IMR-90 (cell line): ENCODE results near the gene ERGIC1.

Experiments
- BHLHE40 ChIP-seq: fragments of 150-350 bp; IDR thresholded peaks from 2 replicates; pipeline ENCODE4 v1.6.1; 2016; ENCODE audit warnings: mild to moderate bottlenecking, low read depth, low read length
- CEBPB ChIP-seq: IDR thresholded peaks from 2 replicates; pipeline ENCODE4 v1.6.1; 2012; ENCODE audit warnings: low read depth, low read length, improper control_type of control experiment
- FOS ChIP-seq: fragments of 150-350 bp; IDR thresholded peaks from 2 replicates; pipeline ENCODE4 v1.6.1; 2016; ENCODE audit warnings: low read depth, low read length
- MAFK ChIP-seq: IDR thresholded peaks from 2 replicates; pipeline ENCODE4 v1.6.1; 2012; ENCODE audit warnings: low read depth, low read length, improper control_type of control experiment
- MXI1 ChIP-seq: IDR thresholded peaks from 2 replicates; pipeline ENCODE4 v1.6.1; 2012; ENCODE audit warnings: low read depth, mild to moderate bottlenecking, low read length, moderate library complexity, borderline replicate concordance
- POLR2A ChIP-seq: IDR thresholded peaks from 2 replicates; pipeline ENCODE4 v1.6.1; 2012; ENCODE audit warnings: mild to moderate bottlenecking, low read depth, low read length
- RCOR1 ChIP-seq: IDR thresholded peaks from 2 replicates; pipeline ENCODE4 v1.6.1; 2012; ENCODE audit warnings: mild to moderate bottlenecking, low read length, improper control_type of control experiment; ENCODE audit not compliant: insufficient replicate concordance
- SMC3 ChIP-seq: fragments of 150-350 bp; IDR thresholded peaks from 2 replicates; pipeline ENCODE4 v1.6.1; 2016; ENCODE audit warnings: low read depth, mild to moderate bottlenecking, antibody characterized with exemption, low read length, moderate library complexity
- TF ChIP-seq, protein P1 (sequence below): conservative IDR thresholded peaks from 2 replicates; pipeline ENCODE4 v1.5.1; 2012; ENCODE audit warnings: mild to moderate bottlenecking, low read depth, low read length, improper control_type of control experiment
- TF ChIP-seq, protein P2 (sequence below): fragments of 150-350 bp; IDR thresholded peaks from 2 replicates; pipeline ENCODE4 v1.6.1; 2016; ENCODE audit warnings: low read depth, mild to moderate bottlenecking, low read length, moderate library complexity, borderline replicate concordance

DNA sequence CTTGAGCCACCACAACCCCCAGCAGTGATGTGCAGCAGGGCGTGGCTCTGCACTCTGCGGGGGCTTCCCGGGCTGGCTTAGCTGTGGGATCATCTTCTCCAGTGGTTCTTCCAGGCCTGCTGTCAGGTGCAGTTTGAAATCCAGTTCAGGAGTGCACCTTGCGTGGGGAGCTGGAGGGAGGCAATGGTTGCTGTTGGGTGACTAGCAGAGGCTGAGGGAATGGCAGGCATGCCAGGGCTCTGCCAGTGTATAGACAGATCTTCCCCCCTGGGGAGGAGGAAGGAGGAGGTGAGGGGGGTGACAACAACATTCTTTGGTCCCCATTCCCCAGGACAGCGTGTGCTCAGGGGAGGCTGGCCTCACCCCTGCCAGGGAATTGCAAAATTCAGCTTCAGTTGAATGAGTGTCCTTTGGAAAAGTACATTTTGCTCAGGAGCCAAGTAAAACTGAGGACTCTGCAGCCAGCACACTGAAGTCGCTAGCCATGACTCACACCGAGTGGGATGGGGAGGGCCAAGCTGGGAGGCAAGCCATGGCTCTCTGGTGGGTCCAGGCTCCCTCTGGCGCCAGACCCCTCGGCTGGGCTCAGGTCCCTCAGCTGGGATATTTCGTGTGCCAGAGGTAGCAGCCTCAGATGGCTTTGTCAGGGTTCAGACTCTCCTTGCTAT, 35.0 kb downstream of the ERGIC1 start:
- TF ChIP-seq, protein P1, sequence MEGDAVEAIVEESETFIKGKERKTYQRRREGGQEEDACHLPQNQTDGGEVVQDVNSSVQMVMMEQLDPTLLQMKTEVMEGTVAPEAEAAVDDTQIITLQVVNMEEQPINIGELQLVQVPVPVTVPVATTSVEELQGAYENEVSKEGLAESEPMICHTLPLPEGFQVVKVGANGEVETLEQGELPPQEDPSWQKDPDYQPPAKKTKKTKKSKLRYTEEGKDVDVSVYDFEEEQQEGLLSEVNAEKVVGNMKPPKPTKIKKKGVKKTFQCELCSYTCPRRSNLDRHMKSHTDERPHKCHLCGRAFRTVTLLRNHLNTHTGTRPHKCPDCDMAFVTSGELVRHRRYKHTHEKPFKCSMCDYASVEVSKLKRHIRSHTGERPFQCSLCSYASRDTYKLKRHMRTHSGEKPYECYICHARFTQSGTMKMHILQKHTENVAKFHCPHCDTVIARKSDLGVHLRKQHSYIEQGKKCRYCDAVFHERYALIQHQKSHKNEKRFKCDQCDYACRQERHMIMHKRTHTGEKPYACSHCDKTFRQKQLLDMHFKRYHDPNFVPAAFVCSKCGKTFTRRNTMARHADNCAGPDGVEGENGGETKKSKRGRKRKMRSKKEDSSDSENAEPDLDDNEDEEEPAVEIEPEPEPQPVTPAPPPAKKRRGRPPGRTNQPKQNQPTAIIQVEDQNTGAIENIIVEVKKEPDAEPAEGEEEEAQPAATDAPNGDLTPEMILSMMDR: peak; percentile 66
- TF ChIP-seq POLR2A (peak; percentile 76), BHLHE40 (peak; percentile 40), RCOR1 (peak; percentile 24), FOS (peak; percentile 81), MAFK (no peak), CEBPB (peak; percentile 97), SMC3 (peak; percentile 50), MXI1 (no peak)
- TF ChIP-seq, protein P2, sequence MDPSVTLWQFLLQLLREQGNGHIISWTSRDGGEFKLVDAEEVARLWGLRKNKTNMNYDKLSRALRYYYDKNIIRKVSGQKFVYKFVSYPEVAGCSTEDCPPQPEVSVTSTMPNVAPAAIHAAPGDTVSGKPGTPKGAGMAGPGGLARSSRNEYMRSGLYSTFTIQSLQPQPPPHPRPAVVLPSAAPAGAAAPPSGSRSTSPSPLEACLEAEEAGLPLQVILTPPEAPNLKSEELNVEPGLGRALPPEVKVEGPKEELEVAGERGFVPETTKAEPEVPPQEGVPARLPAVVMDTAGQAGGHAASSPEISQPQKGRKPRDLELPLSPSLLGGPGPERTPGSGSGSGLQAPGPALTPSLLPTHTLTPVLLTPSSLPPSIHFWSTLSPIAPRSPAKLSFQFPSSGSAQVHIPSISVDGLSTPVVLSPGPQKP: no peak
